CD8-positive, alpha-beta memory T cell (primary cell): Measurements from ENCODE around the gene AHI1. TPM values are rescaled to one million over a fixed set of nuclear protein-coding genes. Genes with fewer than 3 reads are reported as not detected.
"Not testable (repeated sequence)": the region's sequence is repeated elsewhere in the genome, so short reads cannot be mapped to it uniquely, and the experiment has no call there.

Experiments
- CTCF ChIA-PET: fragments of 350-600 bp; sonication (Branson Sonifier 250); formaldehyde crosslinking; loops from one replicate; lab custom pipeline; 2021; ENCODE audit warnings: antibody characterized with exemption; lab: Charles Lee
- POLR2A ChIA-PET: fragments of 350-600 bp; sonication (Branson Sonifier 250); formaldehyde crosslinking; loops from one replicate; lab custom pipeline; 2021; ENCODE audit warnings: antibody characterized with exemption; lab: Charles Lee
- DNase-seq, 5 donors: peaks; one replicate each; pipeline versions ENCODE4 v3.0.0 to v3.0.0-alpha.2; 2020 to 2022; ENCODE audit warnings: mixed read lengths in 1 of 5
- H3K27ac ChIP-seq: one replicate; pipeline ENCODE4 v1.7.0; 2013; ENCODE audit warnings: low read depth, mild to moderate bottlenecking, low read length, moderate library complexity
- H3K27me3 ChIP-seq: 2 replicates; pipeline ENCODE4 v1.7.0; 2013; ENCODE audit warnings: low read length, mild to moderate bottlenecking; ENCODE audit not compliant: insufficient read depth, poor library complexity, severe bottlenecking
- H3K36me3 ChIP-seq: 2 replicates; pipeline ENCODE4 v1.7.0; 2013; ENCODE audit warnings: mild to moderate bottlenecking, low read length, moderate library complexity; ENCODE audit not compliant: insufficient read depth
- H3K4me1 ChIP-seq: 2 replicates; pipeline ENCODE4 v1.7.0; 2013; ENCODE audit warnings: mild to moderate bottlenecking, low read length, moderate library complexity; ENCODE audit not compliant: insufficient read depth
- H3K4me3 ChIP-seq: 2 replicates; pipeline ENCODE4 v1.7.0; 2013; ENCODE audit warnings: mild to moderate bottlenecking, low read length
- H3K9me3 ChIP-seq: 2 replicates; pipeline ENCODE4 v1.7.0; 2013; ENCODE audit warnings: mild to moderate bottlenecking, low read length
- H3K27ac Mint-ChIP-seq, 8 donors: one replicate each; pipeline ENCODE4 v1.8.0; 2020 to 2021; ENCODE audit warnings: mixed read lengths in 8 of 8, mild to moderate bottlenecking in 6 of 8, inconsistent platforms in 3 of 8, moderate library complexity in 3 of 8
- H3K27me3 Mint-ChIP-seq, 2 donors: one replicate each; pipeline ENCODE4 v1.8.0; 2020 to 2021; ENCODE audit warnings: mixed read lengths in 2 of 2, mild to moderate bottlenecking in 1 of 2, moderate library complexity in 1 of 2
- H3K36me3 Mint-ChIP-seq, 3 donors: one replicate each; pipeline ENCODE4 v1.8.0; 2020 to 2021; ENCODE audit warnings: mixed read lengths in 3 of 3, inconsistent platforms in 1 of 3, mild to moderate bottlenecking in 1 of 3
- H3K4me1 Mint-ChIP-seq, 3 donors: one replicate each; pipeline ENCODE4 v1.8.0; 2020 to 2021; ENCODE audit warnings: mixed read lengths in 3 of 3, inconsistent platforms in 1 of 3, mild to moderate bottlenecking in 1 of 3
- H3K4me3 Mint-ChIP-seq, 7 donors: one replicate each; pipeline ENCODE4 v1.8.0; 2020 to 2021; ENCODE audit warnings: mixed read lengths in 7 of 7, mild to moderate bottlenecking in 6 of 7, moderate library complexity in 4 of 7, inconsistent platforms in 2 of 7
- H3K9me3 Mint-ChIP-seq, 5 donors: one replicate each; pipeline ENCODE4 v1.8.0; 2020 to 2022; ENCODE audit warnings: mixed read lengths in 5 of 5, mild to moderate bottlenecking in 3 of 5, moderate library complexity in 2 of 5, inconsistent platforms in 1 of 5
- polyA plus RNA-seq: library from polyadenylated mRNA; unstranded; fragments of 300-500 nt; fragmentation: Illumina TruSeq; gene quantifications from one replicate; pipeline ENCODE4 v1.2.3, GENCODE V29; 2021
- total RNA-seq, 2 experiments: library from RNA; stranded (reverse); gene quantifications; one replicate each; pipeline ENCODE4 v1.2.3, GENCODE V29; 2021

Gene AHI1
- total and polyA plus RNA-seq, 3 experiments from 2014 or later = 3.6 to 41.2 (median 41.1) TPM

DNA sequence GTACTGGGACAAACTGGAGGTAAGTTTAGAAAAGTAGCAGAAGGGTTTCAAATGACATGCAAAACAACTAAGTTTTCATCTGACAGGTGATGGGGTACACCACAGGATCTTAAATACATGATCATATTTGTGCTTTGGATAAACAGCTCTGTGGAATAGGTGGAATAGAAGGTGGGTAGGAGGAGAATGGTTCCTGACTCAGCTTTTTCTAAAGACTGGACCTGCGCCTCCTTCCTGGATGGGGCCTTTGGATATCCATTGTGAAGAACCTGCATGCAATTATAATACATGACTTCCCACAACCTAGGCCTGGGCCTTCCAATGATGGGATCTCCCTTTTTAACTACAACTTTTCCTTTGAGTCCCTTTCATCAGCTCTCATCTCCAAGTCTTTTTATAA lies 145.9 kb downstream of the AHI1 start:
- Mint-ChIP-seq H3K4me1 (peaks cover 2 to 4% (median 3%) of the 10 kb centered on the region in 3 donors), H3K36me3 (peaks cover 0 to 4% (median 0%) of the 10 kb centered on the region in 3 donors), H3K27me3 (no peaks in the 10 kb centered on the region), H3K27ac (peak overlapping the region in 1 of 8 donors; percentile 5), H3K4me3 (no peak overlapping the region), H3K9me3 (no peaks in the 10 kb centered on the region)
- CTCF ChIA-PET = no interaction called here
- DNase-seq = no peak
- H3K4me3 ChIP-seq = no peak overlapping the region
- POLR2A ChIA-PET = no interaction called here
- no peaks in the 10 kb centered on the region for H3K9me3 ChIP-seq
- H3K27ac ChIP-seq = no peak overlapping the region
- H3K27me3 ChIP-seq = no peaks in the 10 kb centered on the region
- H3K4me1 ChIP-seq = no peaks in the 10 kb centered on the region
- H3K36me3 ChIP-seq = no peaks in the 10 kb centered on the region

DNA sequence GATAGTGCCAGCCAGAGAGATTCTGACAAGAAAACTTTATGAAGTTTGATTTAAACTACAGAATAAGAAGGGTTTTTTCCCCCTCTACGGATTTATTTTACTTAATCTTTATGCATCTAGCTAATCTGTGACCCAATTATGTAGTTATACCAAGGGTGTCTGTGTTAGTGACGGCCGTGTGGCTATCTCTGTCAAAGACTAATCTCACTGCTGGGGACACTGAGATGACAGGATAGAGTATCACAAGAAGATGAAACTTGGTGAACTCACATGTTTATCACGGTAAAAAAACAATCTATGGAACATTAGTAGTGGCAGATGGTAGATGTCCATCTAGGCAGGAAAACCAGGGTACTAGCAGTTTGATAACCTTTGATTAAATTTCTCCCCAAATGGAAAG lies 149.7 kb downstream of the AHI1 start:
- Histone ChIP-seq H3K27ac (no peak overlapping the region), H3K9me3 (no peaks in the 10 kb centered on the region), H3K4me3 (no peak overlapping the region), H3K36me3 (no peaks in the 10 kb centered on the region), H3K4me1 (no peaks in the 10 kb centered on the region), H3K27me3 (no peaks in the 10 kb centered on the region)
- DNase-seq = no peak
- Mint-ChIP-seq H3K4me1 (peaks cover 3 to 6% (median 4%) of the 10 kb centered on the region in 3 donors), H3K27ac (no peak overlapping the region), H3K36me3 (peaks cover 0 to 2% (median 2%) of the 10 kb centered on the region in 3 donors), H3K9me3 (no peaks in the 10 kb centered on the region), H3K27me3 (no peaks in the 10 kb centered on the region), H3K4me3 (no peak overlapping the region)
- ChIA-PET CTCF (no interaction called here), POLR2A (no interaction called here)

DNA sequence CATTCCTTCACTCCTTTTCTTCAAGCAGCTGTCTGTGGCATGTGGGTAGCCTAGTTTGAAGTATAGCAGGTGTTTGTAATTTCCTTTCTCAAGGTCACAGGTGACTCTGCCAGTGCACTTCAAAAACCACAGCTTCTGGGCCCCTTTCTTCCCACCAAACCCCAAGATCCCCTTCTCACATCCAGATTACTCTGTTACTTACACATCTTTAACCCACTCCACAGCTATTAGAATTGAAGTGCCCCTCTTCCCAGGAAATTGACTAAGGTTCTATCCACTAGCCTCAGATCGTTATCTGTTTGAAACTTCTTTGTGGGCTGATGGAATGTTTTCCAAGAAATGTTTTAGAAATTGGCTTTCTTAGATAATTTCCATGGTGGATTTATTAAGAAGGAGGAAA lies 150.8 kb downstream of the AHI1 start:
- Histone ChIP-seq H3K27ac (no peak overlapping the region), H3K36me3 (no peaks in the 10 kb centered on the region), H3K4me1 (no peaks in the 10 kb centered on the region), H3K9me3 (no peaks in the 10 kb centered on the region), H3K4me3 (no peak overlapping the region), H3K27me3 (no peaks in the 10 kb centered on the region)
- Mint-ChIP-seq H3K4me1 (peaks cover 3 to 6% (median 4%) of the 10 kb centered on the region in 3 donors), H3K4me3 (no peak overlapping the region), H3K27me3 (no peaks in the 10 kb centered on the region), H3K9me3 (no peaks in the 10 kb centered on the region), H3K27ac (no peak overlapping the region), H3K36me3 (peaks cover 0 to 2% (median 2%) of the 10 kb centered on the region in 3 donors)
- DNase-seq = no peak
- ChIA-PET CTCF (no interaction called here), POLR2A (no interaction called here)

DNA sequence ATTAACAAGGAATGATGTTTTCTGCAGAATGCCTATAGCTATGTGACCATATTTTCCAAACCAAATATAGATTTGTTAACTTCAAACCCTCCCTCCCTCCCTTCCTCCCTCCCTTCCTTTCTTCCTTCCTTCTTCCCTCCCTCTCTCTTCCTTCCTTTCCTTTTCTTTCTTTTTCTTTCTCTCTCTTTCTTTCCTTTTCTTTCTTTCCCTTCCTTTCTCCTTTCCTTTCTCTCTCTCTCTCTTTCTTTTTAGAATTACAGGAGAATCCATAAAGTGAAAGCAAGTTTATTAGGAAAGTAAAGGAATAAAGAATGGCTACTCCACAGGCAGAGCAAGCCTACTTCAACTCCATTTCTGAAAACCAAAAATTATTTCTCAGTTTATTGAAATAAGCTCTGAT lies 153.0 kb downstream of the AHI1 start:
- CTCF ChIA-PET = no interaction called here
- Mint-ChIP-seq H3K9me3 (no peaks in the 10 kb centered on the region), H3K4me1 (peaks cover 3 to 6% (median 4%) of the 10 kb centered on the region in 3 donors), H3K27ac (no peak overlapping the region), H3K27me3 (no peaks in the 10 kb centered on the region), H3K36me3 (peaks cover 0 to 5% (median 2%) of the 10 kb centered on the region in 3 donors), H3K4me3 (no peak overlapping the region)
- POLR2A ChIA-PET = no interaction called here
- Histone ChIP-seq H3K27ac (no peak overlapping the region), H3K4me1 (no peaks in the 10 kb centered on the region), H3K36me3 (no peaks in the 10 kb centered on the region), H3K4me3 (no peak overlapping the region), H3K9me3 (no peaks in the 10 kb centered on the region), H3K27me3 (no peaks in the 10 kb centered on the region)
- DNase-seq = no peak

DNA sequence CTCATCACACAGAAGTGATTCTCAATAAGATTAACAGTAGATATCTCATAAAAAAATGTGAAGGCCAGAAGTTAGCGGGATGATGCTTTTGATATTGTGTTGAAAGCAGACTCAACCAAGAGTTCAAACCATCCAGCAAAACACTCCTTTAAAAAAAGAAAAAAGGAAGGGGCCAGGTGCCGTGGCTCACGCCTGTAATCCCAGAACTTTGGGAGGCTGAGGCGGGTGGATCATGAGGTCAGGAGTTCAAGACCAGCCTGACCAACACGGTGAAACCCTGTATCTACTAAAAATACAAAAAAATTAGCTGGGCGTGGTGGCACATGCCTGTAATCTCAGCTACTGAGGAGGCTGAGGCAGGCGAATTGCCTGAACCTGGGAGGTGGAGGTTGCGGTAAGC lies 157.6 kb downstream of the AHI1 start:
- H3K27ac ChIP-seq, H3K4me1 ChIP-seq, H3K4me3 Mint-ChIP-seq, H3K4me1 Mint-ChIP-seq, H3K27me3 ChIP-seq, H3K36me3 Mint-ChIP-seq, H3K27me3 Mint-ChIP-seq, DNase-seq, H3K27ac Mint-ChIP-seq, CTCF ChIA-PET, POLR2A ChIA-PET, H3K9me3 ChIP-seq, H3K36me3 ChIP-seq, H3K9me3 Mint-ChIP-seq, H3K4me3 ChIP-seq: not testable (repeated sequence)

DNA sequence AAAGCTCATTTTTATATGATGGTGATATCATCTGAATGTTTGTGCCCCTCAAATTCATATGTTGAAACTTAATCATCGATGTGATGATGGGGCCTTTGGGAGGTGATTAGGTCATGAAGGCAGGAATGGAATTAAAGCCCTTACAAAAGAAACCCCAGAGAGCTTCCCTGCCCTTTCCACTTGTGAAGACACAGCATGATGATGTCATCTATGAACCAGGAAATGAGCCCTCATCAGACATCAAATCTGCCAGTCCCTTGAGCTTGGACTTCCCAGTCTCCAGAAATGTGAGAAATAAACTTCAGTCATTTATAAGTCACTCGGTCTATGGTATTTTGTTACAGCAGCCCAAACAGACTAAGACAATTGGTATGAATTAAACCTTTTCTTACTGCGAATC lies 163.4 kb downstream of the AHI1 start:
- no peaks in the 10 kb centered on the region for H3K36me3 ChIP-seq
- H3K27me3 Mint-ChIP-seq = no peaks in the 10 kb centered on the region
- H3K4me3 Mint-ChIP-seq = no peak overlapping the region
- DNase-seq = no peak
- no peaks in the 10 kb centered on the region for H3K9me3 ChIP-seq
- no peaks in the 10 kb centered on the region for H3K4me1 Mint-ChIP-seq
- H3K27ac ChIP-seq = no peak overlapping the region
- ChIA-PET POLR2A (no interaction called here), CTCF (no interaction called here)
- no peaks in the 10 kb centered on the region for H3K27me3 ChIP-seq
- no peaks in the 10 kb centered on the region for H3K4me1 ChIP-seq
- peaks cover 0 to 4% (median 0%) of the 10 kb centered on the region in 3 donors for H3K36me3 Mint-ChIP-seq
- no peaks in the 10 kb centered on the region for H3K9me3 Mint-ChIP-seq
- no peak overlapping the region for H3K4me3 ChIP-seq
- H3K27ac Mint-ChIP-seq = no peak overlapping the region

DNA sequence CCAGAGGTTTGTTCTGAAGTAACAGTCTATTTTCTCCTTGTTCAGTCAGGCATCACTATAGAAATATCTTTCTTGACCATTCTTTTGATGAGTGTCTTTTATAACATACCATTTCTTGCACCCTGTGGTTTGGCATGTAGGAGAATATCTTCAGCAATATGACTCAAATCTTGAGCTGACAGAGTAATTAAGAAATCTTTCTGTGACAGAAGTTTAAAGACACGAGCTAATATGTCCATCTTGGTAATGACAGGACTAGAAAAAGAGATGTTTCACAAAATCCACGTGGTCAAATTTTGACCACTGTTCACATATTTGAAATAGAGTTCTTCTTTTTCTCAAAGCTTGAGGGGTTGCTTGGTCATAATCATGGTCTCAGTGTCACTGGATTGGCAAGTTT lies 166.5 kb downstream of the AHI1 start:
- Histone ChIP-seq H3K36me3 (no peaks in the 10 kb centered on the region), H3K4me1 (no peaks in the 10 kb centered on the region), H3K27me3 (no peaks in the 10 kb centered on the region), H3K27ac (no peak overlapping the region), H3K4me3 (no peak overlapping the region), H3K9me3 (no peaks in the 10 kb centered on the region)
- Mint-ChIP-seq H3K27ac (no peak overlapping the region), H3K36me3 (peaks cover 0 to 7% (median 1%) of the 10 kb centered on the region in 3 donors), H3K27me3 (no peaks in the 10 kb centered on the region), H3K4me3 (no peak overlapping the region), H3K4me1 (no peaks in the 10 kb centered on the region), H3K9me3 (no peaks in the 10 kb centered on the region)
- POLR2A ChIA-PET = no interaction called here
- CTCF ChIA-PET = no interaction called here
- no peak for DNase-seq

DNA sequence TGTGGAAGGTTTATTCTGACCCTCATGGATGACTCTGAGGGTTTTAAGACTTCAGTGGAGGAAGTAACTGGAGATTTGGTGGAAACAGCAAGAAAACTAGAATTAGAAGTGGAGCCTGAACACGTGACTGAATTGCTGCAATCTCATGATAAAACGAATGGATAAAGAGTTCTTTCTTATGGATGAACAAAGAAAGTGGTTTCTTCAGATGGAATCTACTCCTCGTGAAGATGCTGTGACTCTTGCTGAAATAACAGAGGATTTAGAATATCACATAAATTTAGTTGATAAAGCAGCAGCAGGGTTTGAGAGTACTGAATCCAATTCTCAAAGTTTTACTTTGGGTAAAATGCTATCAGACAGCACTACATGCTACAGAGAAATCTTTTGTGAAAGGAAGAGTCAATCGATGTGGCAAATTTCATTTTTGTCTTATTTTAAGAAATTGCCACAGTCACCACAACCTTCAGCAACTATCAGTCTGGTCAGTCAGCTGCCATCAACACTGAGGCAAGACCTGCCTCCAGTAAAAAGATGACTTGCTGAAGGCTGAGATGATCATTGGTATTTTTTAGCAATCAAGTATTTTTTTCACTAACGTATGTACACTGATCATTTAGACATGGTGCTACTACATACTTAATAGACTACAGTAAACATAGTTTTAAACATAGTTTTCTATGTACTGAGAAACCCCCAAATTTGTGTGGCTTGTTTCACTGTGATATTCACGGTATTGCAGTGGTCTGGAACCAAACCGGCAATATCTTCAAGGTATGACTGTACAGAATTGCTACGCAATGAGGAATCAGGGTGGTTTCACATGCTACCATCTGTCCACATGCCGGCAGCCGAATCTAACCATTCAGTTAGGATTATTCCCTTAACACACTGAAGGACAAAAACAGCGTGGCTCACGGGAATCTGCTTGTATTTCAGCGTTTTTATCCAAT lies 167.4 kb downstream of the AHI1 start:
- H3K36me3 ChIP-seq = no peaks in the 10 kb centered on the region
- H3K4me3 ChIP-seq = no peak overlapping the region
- H3K4me1 ChIP-seq = no peaks in the 10 kb centered on the region
- POLR2A ChIA-PET = no interaction called here
- CTCF ChIA-PET = no interaction called here
- H3K4me3 Mint-ChIP-seq = no peak overlapping the region
- H3K9me3 Mint-ChIP-seq = no peaks in the 10 kb centered on the region
- H3K4me1 Mint-ChIP-seq = no peaks in the 10 kb centered on the region
- no peak overlapping the region for H3K27ac ChIP-seq
- no peak for DNase-seq
- H3K36me3 Mint-ChIP-seq = peaks cover 0 to 7% (median 1%) of the 10 kb centered on the region in 3 donors
- no peak overlapping the region for H3K27ac Mint-ChIP-seq
- H3K27me3 Mint-ChIP-seq = peaks cover 0 to 1% of the 10 kb centered on the region in 2 donors
- H3K9me3 ChIP-seq = no peaks in the 10 kb centered on the region
- no peaks in the 10 kb centered on the region for H3K27me3 ChIP-seq
